CD1c-positive myeloid dendritic cell (primary cell): ENCODE data around the gene HDAC8.

Source experiments
- DNase-seq: peaks from one replicate; pipeline ENCODE4 v3.0.0-alpha.2; 2016; ENCODE audit errors: extremely low spot score

HDAC8 gene

DNA sequence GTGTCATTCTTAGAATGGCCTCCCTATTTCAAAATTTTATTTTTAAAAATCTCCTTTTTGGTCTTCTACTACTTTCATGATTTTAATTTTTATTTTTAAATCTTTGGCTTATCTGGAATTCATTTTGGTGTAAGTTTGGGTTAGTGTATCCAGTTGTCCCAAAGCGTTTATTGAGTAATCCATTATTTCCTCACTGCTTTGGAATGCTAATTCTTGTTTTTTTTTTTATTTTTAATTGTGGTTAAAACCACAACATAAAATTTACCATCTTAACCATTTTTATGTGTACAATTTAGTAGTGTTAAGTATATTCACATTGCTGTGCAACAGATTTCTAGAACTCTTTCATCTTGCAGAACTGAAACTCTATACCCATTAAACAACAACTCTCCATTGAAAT lies 275.7 kb downstream of the HDAC8 start:
- DNase-seq = no peak

DNA sequence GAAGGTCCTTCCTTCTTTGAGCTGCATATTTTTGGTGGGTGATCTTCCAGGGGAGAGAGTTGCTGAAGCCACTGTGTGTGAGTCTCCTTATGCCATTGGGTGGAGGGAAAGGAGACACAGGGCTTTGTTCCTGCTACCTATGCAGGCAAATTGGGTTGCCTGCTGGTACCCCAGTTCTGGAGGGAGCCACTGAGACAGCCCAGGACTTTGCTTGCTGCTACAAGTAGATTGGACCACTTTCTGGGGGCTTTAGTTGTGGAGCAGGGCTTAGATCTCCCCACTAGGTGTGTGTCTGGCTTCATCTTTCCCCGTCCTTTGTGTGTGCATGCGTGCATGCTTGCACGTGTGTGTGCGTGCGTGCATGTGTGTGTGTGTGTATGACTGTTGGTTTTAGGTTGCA lies 276.9 kb downstream of the HDAC8 start:
- DNase-seq = no peak

DNA sequence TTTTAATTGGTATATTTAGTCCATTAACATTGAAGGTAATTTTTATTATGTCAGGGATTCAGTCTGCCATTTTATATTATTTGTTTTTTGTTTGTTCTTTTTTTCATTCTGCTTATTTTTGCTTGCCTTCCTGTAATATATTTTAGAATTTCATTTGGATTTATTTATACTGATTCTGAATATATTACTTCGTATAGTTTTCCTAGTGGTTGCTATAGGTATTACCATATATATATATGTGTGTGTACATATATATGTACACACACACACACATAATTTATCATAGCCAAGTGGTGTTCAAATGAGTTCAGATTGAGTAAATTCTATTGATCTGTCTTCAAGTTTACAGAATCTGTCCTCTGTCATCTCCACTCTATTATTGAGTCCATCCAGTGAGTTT lies 278.1 kb downstream of the HDAC8 start:
- DNase-seq = no peak

DNA sequence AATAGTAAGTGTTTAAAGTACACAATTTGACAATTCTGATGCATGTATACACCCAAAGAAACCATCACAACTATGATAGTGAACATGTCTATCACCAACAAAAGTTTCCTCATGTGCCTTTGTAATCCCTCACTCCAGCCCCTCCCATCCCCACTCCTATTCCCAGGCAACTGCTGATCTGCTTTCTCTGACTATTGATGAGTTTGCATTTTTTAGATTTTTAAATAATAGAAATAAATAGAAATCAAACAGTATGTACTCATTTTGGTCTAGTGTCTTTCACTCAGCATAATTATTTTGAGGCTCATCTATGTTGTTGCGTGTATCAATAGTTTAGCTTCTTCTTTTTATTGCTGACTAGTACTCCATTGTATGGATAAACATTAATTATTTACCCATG lies 290.3 kb downstream of the HDAC8 start:
- no peak for DNase-seq

DNA sequence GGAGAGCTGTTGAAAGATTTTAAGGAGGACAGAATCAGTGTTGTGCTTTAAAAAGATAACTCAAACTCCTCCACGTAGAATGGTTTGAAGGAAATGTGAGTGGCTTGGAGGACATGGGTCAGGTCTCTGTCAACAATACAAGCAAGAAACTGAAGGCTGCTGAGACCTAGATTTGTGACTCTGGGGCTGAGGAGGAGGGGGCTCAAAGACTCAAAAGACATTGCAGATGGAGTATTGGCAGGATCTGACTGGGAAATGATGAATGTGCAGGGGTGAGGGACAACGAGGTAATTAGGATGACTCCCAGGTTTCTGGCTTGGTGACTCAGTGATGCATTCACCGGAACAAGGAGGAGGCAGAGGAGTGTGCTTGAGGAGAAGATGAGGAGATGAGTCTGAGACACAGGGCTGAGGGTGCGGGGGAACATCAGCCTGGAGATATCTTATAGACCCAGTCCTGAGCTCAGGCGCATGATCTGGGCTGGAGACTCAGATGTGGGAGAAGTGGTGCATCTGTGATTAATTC lies 292.3 kb downstream of the HDAC8 start:
- DNase-seq = no peak
